Measurements from ENCODE around the gene COQ2. TPM values are rescaled to one million over a fixed set of nuclear protein-coding genes. Genes with fewer than 3 reads are reported as not detected.

Gene COQ2
- total RNA-seq, 4 donors from 2014 or later, result 5.0 to 8.9 (median 5.5) TPM

- 67% methylated on average over 1 of the region's 1 CpG for WGBS, 2 donors (ENCODE audit: low coverage in 1 of 2)
- ATAC-seq, result no peak
Observed at GRCh38 chr4:83231620-83232076, 53.0 kb downstream of the COQ2 start.

GRCh38 chr4:83230928-83231327 lies 53.7 kb downstream of the COQ2 start:
- H3K4me1 ChIP-seq, result no peaks in the 10 kb centered on the region
- no peak overlapping the region for H3K4me3 ChIP-seq
- TF ChIP-seq EP300 (IDR thresholded peaks at IDR 0.05) (no peak), POLR2A (IDR thresholded peaks at IDR 0.05) (no peak), POLR2AphosphoS5 (IDR thresholded peaks at IDR 0.05) (no peak), CTCF (IDR thresholded peaks at IDR 0.05) (no peak)
- no peaks in the 10 kb centered on the region for H3K27me3 ChIP-seq
- no peaks in the 10 kb centered on the region for H3K36me3 ChIP-seq
- no peaks in the 10 kb centered on the region for H3K9me3 ChIP-seq
- ATAC-seq, result no peak
- no peak overlapping the region for H3K27ac ChIP-seq
- 63 to 64% methylated on average over 2 to 3 of the region's 3 CpGs for WGBS, 2 donors (ENCODE audit: low coverage in 1 of 2)

More at GRCh38 chr4:83231620-83232076, 53.0 kb downstream of the COQ2 start:
- no peak for TF ChIP-seq EP300 (IDR thresholded peaks at IDR 0.05)
- TF ChIP-seq CTCF (IDR thresholded peaks at IDR 0.05), result no peak
- TF ChIP-seq POLR2A (IDR thresholded peaks at IDR 0.05), result no peak
- TF ChIP-seq POLR2AphosphoS5 (IDR thresholded peaks at IDR 0.05), result no peak
- Histone ChIP-seq H3K4me1 (no peaks in the 10 kb centered on the region), H3K27me3 (no peaks in the 10 kb centered on the region), H3K9me3 (no peaks in the 10 kb centered on the region), H3K36me3 (no peaks in the 10 kb centered on the region), H3K27ac (no peak overlapping the region), H3K4me3 (no peak overlapping the region)

GRCh38 chr4:83229791-83230190 lies 54.8 kb downstream of the COQ2 start:
- no peaks in the 10 kb centered on the region for H3K36me3 ChIP-seq
- TF ChIP-seq POLR2A (IDR thresholded peaks at IDR 0.05), result no peak
- TF ChIP-seq POLR2AphosphoS5 (IDR thresholded peaks at IDR 0.05), result no peak
- TF ChIP-seq CTCF (IDR thresholded peaks at IDR 0.05), result no peak
- no peak for TF ChIP-seq EP300 (IDR thresholded peaks at IDR 0.05)
- WGBS, 2 donors (ENCODE audit: low coverage in 1 of 2), result 93 to 94% methylated on average over 2 to 3 of the region's 3 CpGs
- H3K4me1 ChIP-seq, result no peaks in the 10 kb centered on the region
- H3K27ac ChIP-seq, result no peak overlapping the region
- no peak for ATAC-seq
- no peaks in the 10 kb centered on the region for H3K9me3 ChIP-seq
- no peak overlapping the region for H3K4me3 ChIP-seq
- H3K27me3 ChIP-seq, result no peaks in the 10 kb centered on the region

- Histone ChIP-seq H3K36me3 (no peaks in the 10 kb centered on the region), H3K4me1 (no peaks in the 10 kb centered on the region), H3K27ac (no peak overlapping the region), H3K4me3 (no peak overlapping the region), H3K9me3 (no peaks in the 10 kb centered on the region), H3K27me3 (no peaks in the 10 kb centered on the region)
- ATAC-seq, result no peak
- 95 to 100% methylated on average over 1 of the region's 1 CpG for WGBS, 2 donors (ENCODE audit: low coverage in 1 of 2)
- no peak for TF ChIP-seq POLR2A (IDR thresholded peaks at IDR 0.05)
- TF ChIP-seq POLR2AphosphoS5 (IDR thresholded peaks at IDR 0.05), result no peak
- no peak for TF ChIP-seq CTCF (IDR thresholded peaks at IDR 0.05)
- TF ChIP-seq EP300 (IDR thresholded peaks at IDR 0.05), result no peak
Observed at GRCh38 chr4:83228231-83228630, 56.4 kb downstream of the COQ2 start.

GRCh38 chr4:83224502-83225197 lies 59.9 kb downstream of the COQ2 start:
- H3K27me3 ChIP-seq, result no peaks in the 10 kb centered on the region
- H3K36me3 ChIP-seq, result no peaks in the 10 kb centered on the region
- H3K4me3 ChIP-seq, result no peak overlapping the region
- no peak for TF ChIP-seq CTCF (IDR thresholded peaks at IDR 0.05)
- TF ChIP-seq EP300 (IDR thresholded peaks at IDR 0.05), result no peak
- TF ChIP-seq POLR2AphosphoS5 (IDR thresholded peaks at IDR 0.05), result no peak
- TF ChIP-seq POLR2A (IDR thresholded peaks at IDR 0.05), result no peak
- WGBS, 2 donors (ENCODE audit: low coverage in 1 of 2), result 79 to 89% methylated on average over 3 to 6 of the region's 6 CpGs
- peaks cover 0 to 4% (median 0%) of the 10 kb centered on the region in 3 donors for H3K4me1 ChIP-seq
- ATAC-seq, result no peak
- no peak overlapping the region for H3K27ac ChIP-seq
- H3K9me3 ChIP-seq, result no peaks in the 10 kb centered on the region

Data from gastroesophageal sphincter (tissue), 4 donors.